Right lobe of liver (tissue), 4 donors: ENCODE data around the gene PCDHA1.

Experiments used
- CTCF ChIP-seq, 4 donors: fragments of 200-600 bp in 3 of 4; fragments of 450-650 bp in 1 of 4; IDR thresholded peaks; one replicate each; pipeline versions ENCODE4 v1.5.1 to v1.8.0; 2016 to 2022; ENCODE audit warnings: antibody characterized with exemption in 4 of 4, mild to moderate bottlenecking in 2 of 4
- POLR2A ChIP-seq: fragments of 450-650 bp; IDR thresholded peaks from one replicate; pipeline ENCODE4 v1.6.1; 2017; ENCODE audit warnings: antibody characterized with exemption, mild to moderate bottlenecking
- donor health status: DM: no; HTN: no; CAD: no.
- donor health status: DM: no; HTN: no; CAD: no.
- donor health status: DM: no; HTN: yes; CAD: no.

GRCh38 chr5:140989254-140990020, 203.5 kb downstream of the PCDHA1 start:
- TF ChIP-seq CTCF (IDR thresholded peaks at IDR 0.05): no peak
- no peak for TF ChIP-seq POLR2A
